DOHH2 (cell line): ENCODE measurements around the gene PPP1CC.

Experiments used
- CTCF ChIP-seq: fragments of 200-600 bp; sonication (generic); IDR thresholded peaks from one replicate; pipeline ENCODE4 v1.5.1; 2014; ENCODE audit warnings: antibody characterized with exemption, mild to moderate bottlenecking, low read depth, low read length; ENCODE audit not compliant: poor library complexity, severe bottlenecking
- EZH2phosphoT487 ChIP-seq: fragments of 200-600 bp; sonication (generic); IDR thresholded peaks from 2 replicates; pipeline ENCODE4 v1.6.1; 2017; ENCODE audit warnings: borderline replicate concordance, mild to moderate bottlenecking, antibody characterized with exemption, low read length, moderate library complexity, mixed read lengths

DNA sequence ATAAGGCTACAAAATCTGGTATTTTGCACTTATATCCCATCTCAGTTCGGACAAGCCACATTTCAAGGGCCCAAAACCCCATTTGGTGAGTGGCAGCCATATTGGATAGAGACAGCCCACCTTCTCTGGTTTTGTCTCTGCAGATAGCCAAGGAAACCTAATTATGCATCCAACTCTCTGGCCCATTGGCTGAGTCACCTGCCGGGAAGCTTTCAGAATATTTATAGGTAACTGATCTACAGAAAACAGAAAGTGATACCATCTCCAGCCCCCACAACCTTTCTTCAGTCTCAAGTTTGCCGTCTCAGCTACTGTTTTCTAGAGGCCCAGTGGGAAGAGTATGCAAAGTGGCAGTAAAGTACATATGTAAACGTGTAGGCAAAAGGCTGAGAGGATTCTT lies 33.7 kb upstream of the PPP1CC start:
- no peak for TF ChIP-seq CTCF
- TF ChIP-seq EZH2phosphoT487: no peak
